SK-N-MC (cell line): ENCODE results near the gene SCG3.
A peak's percentile ranks its signal among the peaks of the same experiment; 100 is the strongest.

Experiments used
- DNase-seq: peaks from one replicate; pipeline ENCODE4 v3.0.0-alpha.2; 2011; ENCODE audit warnings: low read depth, low spot score
- H3K27ac ChIP-seq: fragments of 200-600 bp; sonication (generic); 2 replicates; pipeline ENCODE4 v1.5.1; 2016; ENCODE audit warnings: mixed run types
- H3K36me3 ChIP-seq: fragments of 200-600 bp; sonication (generic); 2 replicates; pipeline ENCODE4 v1.6.1; 2017; ENCODE audit warnings: antibody characterized with exemption, low read length, mixed read lengths; ENCODE audit not compliant: insufficient read depth
- H3K4me3 ChIP-seq: fragments of 200-600 bp; sonication (generic); 2 replicates; pipeline ENCODE4 v1.5.1; 2016
- H3K9ac ChIP-seq: fragments of 200-600 bp; sonication (generic); 2 replicates; pipeline ENCODE4 v1.8.0; 2017; ENCODE audit warnings: mixed run types, mixed read lengths; ENCODE audit not compliant: insufficient read length
- H3K9me3 ChIP-seq: fragments of 200-600 bp; sonication (generic); 2 replicates; pipeline ENCODE4 v1.6.1; 2017; ENCODE audit warnings: low read depth, mild to moderate bottlenecking, antibody characterized with exemption, low read length, moderate library complexity, mixed read lengths
- EZH2 ChIP-seq: fragments of 200-600 bp; sonication (generic); IDR thresholded peaks from one replicate; pipeline ENCODE4 v1.6.1; 2017; ENCODE audit warnings: antibody characterized with exemption
- FOXP2 ChIP-seq: optimal IDR thresholded peaks from 2 replicates; pipeline ENCODE3; 2011; ENCODE audit warnings: mild to moderate bottlenecking, moderate library complexity; ENCODE audit not compliant: insufficient read depth; ENCODE audit errors: extremely low read length, control extremely low read depth
- POLR2AphosphoS5 ChIP-seq: IDR thresholded peaks from 2 replicates; pipeline ENCODE4 v1.6.1; 2012; ENCODE audit warnings: mild to moderate bottlenecking, low read depth, low read length, borderline replicate concordance

SCG3 gene

GRCh38 chr15:51732646-51733045 is 51.3 kb downstream of the SCG3 start:
- no peak overlapping the region for H3K27ac ChIP-seq
- no peaks in the 10 kb centered on the region for H3K36me3 ChIP-seq
- no peak for TF ChIP-seq FOXP2
- no peak for TF ChIP-seq POLR2AphosphoS5
- TF ChIP-seq EZH2, result no peak
- no peak overlapping the region for H3K4me3 ChIP-seq
- no peak overlapping the region for H3K9ac ChIP-seq
- no peak for DNase-seq
- no peaks in the 10 kb centered on the region for H3K9me3 ChIP-seq

- Histone ChIP-seq H3K9me3 (no peaks in the 10 kb centered on the region), H3K4me3 (no peak overlapping the region), H3K27ac (no peak overlapping the region), H3K9ac (no peak overlapping the region), H3K36me3 (no peaks in the 10 kb centered on the region)
- no peak for TF ChIP-seq FOXP2
- TF ChIP-seq POLR2AphosphoS5, result no peak
- TF ChIP-seq EZH2, result no peak
- DNase-seq, result no peak
Observed at GRCh38 chr15:51735228-51736010, 54.1 kb downstream of the SCG3 start.

- Histone ChIP-seq H3K4me3 (no peak overlapping the region), H3K27ac (no peak overlapping the region), H3K9me3 (no peaks in the 10 kb centered on the region), H3K9ac (no peak overlapping the region), H3K36me3 (no peaks in the 10 kb centered on the region)
- TF ChIP-seq EZH2, result no peak
- TF ChIP-seq POLR2AphosphoS5, result no peak
- TF ChIP-seq FOXP2, result no peak
- DNase-seq, result no peak
Observed at GRCh38 chr15:51736069-51736468, 54.8 kb downstream of the SCG3 start.

- no peak for DNase-seq
- no peak for TF ChIP-seq EZH2
- no peak for TF ChIP-seq POLR2AphosphoS5
- no peak for TF ChIP-seq FOXP2
- Histone ChIP-seq H3K27ac (no peak overlapping the region), H3K36me3 (no peaks in the 10 kb centered on the region), H3K9me3 (no peaks in the 10 kb centered on the region), H3K4me3 (peak overlapping the region; percentile 75), H3K9ac (peak overlapping the region; percentile 37)
Observed at GRCh38 chr15:51736751-51737521, 55.6 kb downstream of the SCG3 start.

- TF ChIP-seq EZH2 (no peak), FOXP2 (no peak), POLR2AphosphoS5 (no peak)
- no peak within 1 kb of the TSS for H3K27ac ChIP-seq
Observed at GRCh38 chr15:51737522-51738305, 56.4 kb downstream of the SCG3 start, which contains the start of gene LYSMD2. LYSMD2 (minus strand) TSS chr15:51737655; CDS start chr15:51737622, 33 bp downstream.

GRCh38 chr15:51738553-51738952 is 57.2 kb downstream of the SCG3 start:
- DNase-seq, result no peak
- H3K4me3 ChIP-seq, result no peak overlapping the region
- H3K27ac ChIP-seq, result no peak overlapping the region
- no peak for TF ChIP-seq FOXP2
- TF ChIP-seq EZH2, result no peak
- TF ChIP-seq POLR2AphosphoS5, result no peak
- H3K9ac ChIP-seq, result no peak overlapping the region
- H3K9me3 ChIP-seq, result no peaks in the 10 kb centered on the region
- H3K36me3 ChIP-seq, result no peaks in the 10 kb centered on the region

More at GRCh38 chr15:51737522-51738305, 56.4 kb downstream of the SCG3 start, which contains the start of gene LYSMD2:
- Histone ChIP-seq H3K9me3 (no peaks in the 10 kb centered on the region), H3K36me3 (no peaks in the 10 kb centered on the region), H3K9ac (peak within 1 kb of the TSS; percentile 37), H3K4me3 (peak within 1 kb of the TSS; percentile 75)
- DNase-seq, result no peak

GRCh38 chr15:51739061-51739712 is 57.9 kb downstream of the SCG3 start:
- DNase-seq, result no peak
- TF ChIP-seq FOXP2 (no peak), EZH2 (no peak), POLR2AphosphoS5 (no peak)
- H3K9ac ChIP-seq, result no peak overlapping the region
- no peaks in the 10 kb centered on the region for H3K36me3 ChIP-seq
- no peak overlapping the region for H3K27ac ChIP-seq
- H3K9me3 ChIP-seq, result no peaks in the 10 kb centered on the region
- no peak overlapping the region for H3K4me3 ChIP-seq
